GM13977 (cell line): ENCODE results near the gene COL8A1.

Source experiments
- DNase-seq: peaks from one replicate; pipeline ENCODE4 v3.0.0; 2012; ENCODE audit warnings: low spot score
- CTCF ChIP-seq: IDR thresholded peaks from 2 replicates; pipeline ENCODE4 v1.5.1; 2012; ENCODE audit warnings: mild to moderate bottlenecking, control low read depth; ENCODE audit not compliant: insufficient read depth; ENCODE audit errors: extremely low read depth, missing control alignments
- in situ Hi-C: fragments of 300-500 bp; cut with MboI; formaldehyde crosslinking; loops from one replicate; pipeline ENCODE4 v1.12.0; 2022; ENCODE audit warnings: low sequenced_read_pairs, low pct_unique_long_range_greater_than_20kb, mixed read lengths, inconsistent platforms; ENCODE audit not compliant: unreplicated experiment

Gene COL8A1

GRCh38 chr3:99708207-99708745 lies 69.9 kb downstream of the COL8A1 start:
- no peak for TF ChIP-seq CTCF
- in situ Hi-C loops: no loop called here
- no peak for DNase-seq

- no peak for DNase-seq
- TF ChIP-seq CTCF: no peak
- in situ Hi-C loops: no loop called here
These were observed 71.3 kb downstream of the COL8A1 start for GRCh38 chr3:99709686-99710085.

GRCh38 chr3:99710094-99710493 lies 71.7 kb downstream of the COL8A1 start:
- in situ Hi-C loops: no loop called here
- TF ChIP-seq CTCF: no peak
- no peak for DNase-seq

GRCh38 chr3:99711351-99711750 lies 73.0 kb downstream of the COL8A1 start:
- TF ChIP-seq CTCF: no peak
- DNase-seq: no peak
- in situ Hi-C loops: no loop called here

GRCh38 chr3:99712291-99712954 lies 74.0 kb downstream of the COL8A1 start:
- no peak for TF ChIP-seq CTCF
- DNase-seq: no peak
- in situ Hi-C loops: no loop called here

- no peak for DNase-seq
- in situ Hi-C loops: no loop called here
- TF ChIP-seq CTCF: no peak
These were observed 75.0 kb downstream of the COL8A1 start for GRCh38 chr3:99713440-99713839.

GRCh38 chr3:99714146-99714545 lies 75.8 kb downstream of the COL8A1 start:
- in situ Hi-C loops: no loop called here
- TF ChIP-seq CTCF: no peak
- DNase-seq: no peak
